Left ventricle myocardium inferior (tissue), 1 donor: ENCODE data around the gene PRPS1L1. TPM values are rescaled to one million over a fixed set of nuclear protein-coding genes. Genes with fewer than 3 reads are reported as not detected.

Source experiments
- DNase-seq: peaks from one replicate; pipeline ENCODE4 v3.0.0-alpha.2; 2020
- H3K27ac ChIP-seq: fragments of 200-600 bp; replicated peaks from 2 replicates; pipeline ENCODE4 v1.8.0; 2021
- H3K27me3 ChIP-seq: fragments of 200-600 bp; 2 replicates; pipeline ENCODE4 v1.8.0; 2021; ENCODE audit warnings: low read depth
- H3K36me3 ChIP-seq: fragments of 200-600 bp; 2 replicates; pipeline ENCODE4 v1.8.0; 2021
- H3K4me1 ChIP-seq: fragments of 200-600 bp; 2 replicates; pipeline ENCODE4 v1.8.0; 2021
- H3K4me3 ChIP-seq: fragments of 200-600 bp; 2 replicates; pipeline ENCODE4 v1.8.0; 2021; ENCODE audit warnings: mild to moderate bottlenecking, moderate library complexity
- H3K9me3 ChIP-seq: fragments of 200-600 bp; replicated peaks from 2 replicates; pipeline ENCODE4 v1.8.0; 2021
- intact Hi-C: fragments of 100-400 bp; cut with micrococcal nuclease; formaldehyde crosslinking; loops from one replicate; pipeline ENCODE4 v1.11.0; 2022
- total RNA-seq: library from RNA; stranded (reverse); fragmentation: NEBNext Ultra II Directional; extraction: Animal tissue kit (Norgen Biotek cat#: 25700); gene quantifications from one replicate; pipeline ENCODE4 v1.2.1, GENCODE V29; 2021
- TF ChIP-seq, protein P1 (sequence below): fragments of 200-600 bp; IDR thresholded peaks from 2 replicates; pipeline ENCODE4 v1.8.0; 2021; ENCODE audit warnings: antibody characterized with exemption, mild to moderate bottlenecking, borderline replicate concordance
- donor health status: DM: no; HTN: yes; CAD: no; lungs with severe emphysema.

PRPS1L1 gene
- total RNA-seq, 1 donor from 2014 or later = not detected

DNA sequence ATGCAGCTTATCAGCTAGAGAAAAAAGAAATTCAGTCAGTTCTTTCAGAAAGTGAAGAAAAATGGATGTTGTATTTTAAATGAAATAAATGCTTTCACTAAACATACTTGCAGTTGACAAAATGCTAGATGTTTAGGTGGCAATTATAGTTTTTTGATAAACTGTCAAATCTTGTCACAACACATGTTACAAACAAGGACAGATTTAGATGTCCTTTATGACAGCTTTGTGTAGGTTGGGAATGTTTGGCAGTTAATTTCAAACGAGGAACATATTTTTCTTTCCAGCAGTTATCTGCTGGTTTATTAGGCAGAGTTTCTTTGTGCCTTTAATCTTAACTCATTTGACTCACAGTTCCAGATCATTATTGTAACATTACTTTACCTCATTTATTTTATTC lies 3.1 kb upstream of the PRPS1L1 start:
- H3K4me1 ChIP-seq = no peaks in the 10 kb centered on the region
- H3K4me3 ChIP-seq = no peak overlapping the region
- H3K9me3 ChIP-seq = no peaks in the 10 kb centered on the region
- DNase-seq = no peak
- H3K27ac ChIP-seq = no peak overlapping the region
- no peaks in the 10 kb centered on the region for H3K36me3 ChIP-seq
- TF ChIP-seq, protein P1, sequence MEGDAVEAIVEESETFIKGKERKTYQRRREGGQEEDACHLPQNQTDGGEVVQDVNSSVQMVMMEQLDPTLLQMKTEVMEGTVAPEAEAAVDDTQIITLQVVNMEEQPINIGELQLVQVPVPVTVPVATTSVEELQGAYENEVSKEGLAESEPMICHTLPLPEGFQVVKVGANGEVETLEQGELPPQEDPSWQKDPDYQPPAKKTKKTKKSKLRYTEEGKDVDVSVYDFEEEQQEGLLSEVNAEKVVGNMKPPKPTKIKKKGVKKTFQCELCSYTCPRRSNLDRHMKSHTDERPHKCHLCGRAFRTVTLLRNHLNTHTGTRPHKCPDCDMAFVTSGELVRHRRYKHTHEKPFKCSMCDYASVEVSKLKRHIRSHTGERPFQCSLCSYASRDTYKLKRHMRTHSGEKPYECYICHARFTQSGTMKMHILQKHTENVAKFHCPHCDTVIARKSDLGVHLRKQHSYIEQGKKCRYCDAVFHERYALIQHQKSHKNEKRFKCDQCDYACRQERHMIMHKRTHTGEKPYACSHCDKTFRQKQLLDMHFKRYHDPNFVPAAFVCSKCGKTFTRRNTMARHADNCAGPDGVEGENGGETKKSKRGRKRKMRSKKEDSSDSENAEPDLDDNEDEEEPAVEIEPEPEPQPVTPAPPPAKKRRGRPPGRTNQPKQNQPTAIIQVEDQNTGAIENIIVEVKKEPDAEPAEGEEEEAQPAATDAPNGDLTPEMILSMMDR = no peak
- H3K27me3 ChIP-seq = no peaks in the 10 kb centered on the region
- intact Hi-C loops = no loop called here

DNA sequence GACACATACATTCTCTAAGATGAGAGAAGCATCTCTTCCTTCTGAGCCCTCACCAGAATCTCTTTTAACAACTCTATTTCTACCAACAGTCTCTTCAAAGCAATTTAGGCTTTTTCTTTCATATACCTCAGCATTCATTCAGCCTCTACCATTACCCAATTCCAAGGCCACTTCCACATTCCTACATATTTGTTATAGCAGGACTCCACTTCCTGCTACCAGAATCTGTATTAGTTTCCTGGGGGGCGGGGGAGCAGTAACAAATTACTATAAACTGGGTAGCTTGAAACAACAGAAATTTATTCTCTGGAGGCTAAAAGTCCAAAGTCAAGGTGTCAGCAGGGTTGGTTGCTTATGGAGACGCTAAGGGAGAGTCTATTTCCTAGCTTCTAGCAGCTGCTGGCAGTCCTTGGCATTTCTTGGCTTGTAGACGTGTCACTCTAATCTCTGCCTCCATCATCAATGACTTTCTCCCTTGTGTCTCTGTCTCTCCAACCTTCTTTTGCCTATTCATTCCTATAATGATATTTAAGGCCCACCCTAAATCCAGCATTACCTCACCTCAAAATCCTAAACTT lies 7.4 kb downstream of the PRPS1L1 start:
- Histone ChIP-seq H3K4me3 (no peak overlapping the region), H3K9me3 (no peaks in the 10 kb centered on the region), H3K36me3 (no peaks in the 10 kb centered on the region), H3K27ac (peak overlapping the region; percentile 66), H3K27me3 (no peaks in the 10 kb centered on the region), H3K4me1 (peaks cover 8% of the 10 kb centered on the region)
- intact Hi-C loops = no loop called here
- no peak for DNase-seq
- TF ChIP-seq, protein P1 = no peak

DNA sequence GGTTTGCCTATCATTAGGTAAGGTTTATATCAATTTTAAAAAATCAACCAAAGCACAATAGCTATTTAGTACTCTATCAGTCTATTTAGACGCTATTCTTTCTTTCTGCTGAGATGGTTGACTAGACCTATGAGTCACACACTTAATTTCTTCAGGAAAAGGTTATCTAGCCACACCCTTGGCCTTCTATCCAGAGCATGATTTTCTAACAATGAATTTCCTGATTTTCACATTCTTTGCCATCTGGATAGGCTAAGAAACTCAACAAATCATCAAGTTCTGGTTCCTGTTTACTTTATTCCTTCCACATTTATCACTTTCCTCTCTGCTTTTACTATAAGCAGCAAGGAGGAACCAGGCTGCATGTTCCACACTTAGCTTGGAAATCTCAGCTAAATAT lies 8.1 kb downstream of the PRPS1L1 start:
- intact Hi-C loops = no loop called here
- peak overlapping the region; percentile 66 for H3K27ac ChIP-seq

DNA sequence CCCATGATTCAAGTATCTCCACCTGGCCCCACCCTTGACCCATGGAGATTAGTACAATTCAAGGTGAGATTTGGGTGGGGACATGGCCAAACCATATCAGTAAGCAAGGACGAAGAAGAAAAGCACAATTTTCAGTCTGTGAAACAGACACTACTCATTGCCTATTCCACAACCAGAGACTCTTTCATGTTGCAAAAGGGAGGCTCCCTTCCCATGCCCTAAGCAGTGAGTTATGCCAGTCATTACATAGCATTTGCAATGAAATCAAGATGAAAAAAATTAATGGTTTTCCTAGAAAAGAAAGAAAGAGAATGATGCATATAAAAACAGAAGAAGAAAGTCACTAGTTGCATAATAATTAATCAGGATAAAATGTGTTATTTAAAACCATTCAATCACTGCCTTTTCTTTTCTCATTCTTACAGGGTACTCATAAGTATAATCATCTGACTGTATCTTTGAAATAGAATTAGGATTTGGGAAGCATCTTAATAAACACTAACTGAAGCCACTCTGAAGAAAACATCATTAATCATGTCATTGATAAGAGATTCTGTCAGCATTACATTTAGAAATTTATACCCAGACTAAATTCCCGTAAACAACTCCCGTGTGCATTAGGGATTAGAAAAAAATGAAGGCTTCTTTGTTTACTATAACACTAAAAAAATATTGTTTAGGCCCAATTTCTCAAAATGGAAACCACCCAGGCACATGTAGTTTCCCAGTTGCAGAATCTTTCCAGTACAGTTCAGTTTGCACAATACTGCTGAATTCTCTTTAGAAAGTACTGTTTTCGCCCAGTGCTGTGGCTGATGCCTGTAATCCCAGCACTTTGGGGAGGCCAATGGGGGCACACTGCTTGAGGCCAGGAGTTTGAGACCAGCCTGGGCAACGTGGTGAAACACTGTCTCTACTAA lies 9.1 kb downstream of the PRPS1L1 start:
- intact Hi-C loops = no loop called here
- peak overlapping the region; percentile 66 for H3K27ac ChIP-seq
- peaks cover 8% of the 10 kb centered on the region for H3K4me1 ChIP-seq

More for the DNA sequence above, 8.1 kb downstream of the PRPS1L1 start:
- Histone ChIP-seq H3K36me3 (no peaks in the 10 kb centered on the region), H3K27me3 (no peaks in the 10 kb centered on the region), H3K4me3 (no peak overlapping the region), H3K4me1 (peaks cover 8% of the 10 kb centered on the region), H3K9me3 (no peaks in the 10 kb centered on the region)
- TF ChIP-seq, protein P1 = no peak
- no peak for DNase-seq

More for the DNA sequence above, 9.1 kb downstream of the PRPS1L1 start:
- no peak overlapping the region for H3K4me3 ChIP-seq
- no peak for DNase-seq
- no peaks in the 10 kb centered on the region for H3K27me3 ChIP-seq
- no peaks in the 10 kb centered on the region for H3K9me3 ChIP-seq
- no peaks in the 10 kb centered on the region for H3K36me3 ChIP-seq
- TF ChIP-seq, protein P1 = no peak
